Stimulated activated CD8-positive, alpha-beta memory T cell treated with anti-CD3 and anti-CD28 coated beads, Interleukin-7, amount 100 ng/mL, for 1 hour (primary cell): ENCODE results near the gene PCNX2.

ENCODE experiments used
- DNase-seq, 2 donors: peaks; one replicate each; pipeline ENCODE4 v3.0.0-alpha.2; 2020; ENCODE audit warnings: low read depth in 2 of 2

Gene PCNX2

DNA sequence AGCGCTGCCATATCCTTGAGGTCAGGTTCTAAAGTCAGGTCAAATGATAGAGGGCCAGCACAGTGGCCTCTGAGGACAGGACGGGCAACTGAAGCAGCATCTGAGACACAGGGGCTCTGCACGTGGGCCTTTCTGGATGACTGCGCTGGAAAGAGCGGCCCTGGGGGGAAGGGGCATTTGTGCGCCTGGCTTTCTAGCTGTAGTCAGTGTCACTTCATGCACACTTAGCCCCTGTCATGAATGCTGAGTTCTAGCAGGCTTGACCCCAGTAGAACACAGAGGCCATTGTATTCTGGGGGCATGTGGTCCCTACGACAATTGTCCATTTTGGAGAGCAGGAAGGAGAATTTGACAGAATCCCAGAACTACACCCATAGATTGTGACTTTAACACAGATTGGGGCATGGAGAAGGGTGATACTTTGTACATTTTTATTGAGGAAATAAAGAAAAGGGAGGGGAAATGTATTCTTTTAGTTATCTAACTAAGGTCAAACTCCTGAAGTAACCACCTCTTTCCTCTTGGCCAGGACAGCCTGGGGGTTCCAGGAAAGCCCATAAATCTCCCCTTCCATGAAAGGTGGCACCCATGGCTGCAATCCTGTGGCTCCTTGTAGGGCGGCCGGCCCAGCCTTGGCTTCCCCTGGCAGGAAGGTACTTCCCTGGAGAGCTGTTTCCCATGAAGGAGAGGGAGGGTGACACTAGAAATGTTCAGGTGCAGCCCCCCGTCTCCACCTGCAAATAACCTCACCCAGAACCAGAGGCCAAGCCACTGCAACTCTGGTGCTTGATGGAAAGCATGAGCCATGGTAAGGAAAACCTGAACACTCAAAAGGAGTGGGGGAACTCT, 310.7 kb downstream of the PCNX2 start:
- no peak for DNase-seq

DNA sequence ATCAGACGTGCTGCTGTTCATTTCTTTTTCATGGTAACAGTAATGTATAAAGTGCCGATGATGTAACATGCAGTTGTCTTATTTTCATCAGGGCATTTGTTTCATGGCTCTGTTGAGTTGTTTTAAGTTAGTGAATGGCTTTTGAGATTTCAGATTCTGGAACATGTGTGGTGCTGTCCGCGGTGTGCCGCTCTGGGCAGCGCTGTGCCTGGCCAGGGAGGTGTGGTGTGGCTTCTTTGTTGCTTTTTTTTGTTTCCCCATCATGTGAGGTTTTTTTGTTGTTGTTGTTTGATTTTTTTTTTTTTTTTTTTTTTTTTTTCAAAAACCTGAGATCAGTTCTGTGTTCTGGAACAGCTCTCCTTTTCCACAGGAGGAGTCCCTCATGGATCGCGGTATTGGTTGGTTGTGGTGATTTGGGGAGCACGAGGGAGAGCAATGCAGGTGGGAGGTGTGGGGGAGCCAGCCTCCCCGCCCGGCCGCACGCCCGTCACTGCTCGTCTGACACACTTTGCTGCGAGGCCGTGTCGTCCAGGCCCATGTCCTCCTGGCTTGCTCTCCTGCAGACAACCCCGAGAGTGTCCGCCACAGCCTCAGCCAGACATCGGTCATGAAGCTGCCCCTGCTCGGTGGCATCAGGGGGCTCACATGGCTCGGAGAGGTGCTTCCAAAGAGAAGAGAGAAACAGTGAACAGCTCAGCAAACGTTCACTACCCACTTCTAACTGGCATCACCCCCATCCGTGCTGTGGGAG, 311.5 kb downstream of the PCNX2 start:
- no peak for DNase-seq

DNA sequence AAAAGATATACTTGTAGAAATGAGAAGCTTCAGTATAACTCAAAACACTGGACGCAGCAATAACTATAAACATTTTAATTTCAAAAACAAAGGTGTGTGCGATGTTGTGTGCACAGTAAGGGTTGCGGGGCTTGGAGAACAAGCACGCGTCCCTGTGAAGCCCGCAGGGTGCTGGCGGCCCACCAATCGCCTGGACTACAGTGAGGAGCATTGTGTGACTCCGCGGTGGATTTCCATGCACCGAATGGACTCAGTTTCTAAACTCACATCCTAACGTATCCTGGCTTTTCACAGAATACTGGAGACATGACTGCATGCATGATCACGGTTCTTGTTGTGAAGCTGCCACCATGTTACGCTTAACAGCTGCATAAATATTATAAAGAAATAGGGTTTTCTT, 312.1 kb downstream of the PCNX2 start:
- no peak for DNase-seq

- no peak for DNase-seq
Measured at GRCh38 chr1:232982238-232982944, 313.1 kb downstream of the PCNX2 start.

DNA sequence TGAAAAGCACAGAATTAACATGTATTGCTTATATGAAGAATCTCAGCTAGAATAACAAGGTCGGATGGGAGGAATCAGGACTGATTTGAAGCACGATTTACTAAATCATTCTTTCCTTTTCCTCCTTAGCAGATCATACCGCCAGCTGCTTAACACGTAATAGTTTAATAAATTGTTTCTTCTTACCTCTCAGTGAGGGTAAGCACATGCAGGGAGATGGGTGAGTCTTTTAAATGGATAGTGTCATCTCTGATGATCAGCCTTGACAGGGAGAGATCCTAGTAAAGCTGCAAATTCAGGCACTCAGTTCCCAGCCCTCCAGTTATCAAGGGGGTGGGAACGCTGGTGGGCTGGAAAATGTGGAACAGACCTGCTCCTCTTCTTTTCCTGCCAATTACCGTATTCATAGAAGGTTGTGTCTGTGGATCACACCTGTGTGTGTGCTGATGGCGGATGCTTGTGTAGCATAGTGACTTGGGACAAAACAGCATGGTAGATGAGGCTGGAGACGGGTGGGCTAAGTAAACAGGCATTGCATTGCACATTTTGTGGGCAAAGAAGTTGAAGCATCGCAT, 314.5 kb downstream of the PCNX2 start:
- DNase-seq, result no peak

- DNase-seq, result no peak
Measured at GRCh38 chr1:232980355-232980978, 315.1 kb downstream of the PCNX2 start.

DNA sequence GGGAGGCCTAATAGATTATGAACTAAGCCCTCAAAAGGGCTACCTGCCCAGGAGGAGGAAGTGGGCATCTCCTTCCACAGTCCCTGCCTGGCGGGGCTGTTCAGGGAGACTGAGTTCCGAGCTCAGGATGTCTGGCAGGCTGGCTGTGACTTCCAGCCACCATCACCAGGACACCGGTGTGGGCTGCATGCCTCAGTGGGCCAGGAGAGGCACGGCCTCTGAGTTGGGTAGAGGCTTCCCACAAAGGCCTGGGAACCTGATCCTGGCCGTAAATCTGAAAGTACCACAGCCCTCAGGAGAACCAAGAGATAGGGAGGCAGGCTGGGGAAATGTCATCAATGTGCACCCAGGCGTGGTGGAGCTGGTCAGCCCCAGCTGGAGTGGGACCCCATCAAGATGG, 316.0 kb downstream of the PCNX2 start:
- no peak for DNase-seq

- DNase-seq, result no peak
Measured at GRCh38 chr1:232978815-232979214, 316.7 kb downstream of the PCNX2 start.

GRCh38 chr1:232978091-232978634, 317.4 kb downstream of the PCNX2 start:
- DNase-seq, result no peak

GRCh38 chr1:232974971-232975370, 320.6 kb downstream of the PCNX2 start:
- DNase-seq, result no peak

DNA sequence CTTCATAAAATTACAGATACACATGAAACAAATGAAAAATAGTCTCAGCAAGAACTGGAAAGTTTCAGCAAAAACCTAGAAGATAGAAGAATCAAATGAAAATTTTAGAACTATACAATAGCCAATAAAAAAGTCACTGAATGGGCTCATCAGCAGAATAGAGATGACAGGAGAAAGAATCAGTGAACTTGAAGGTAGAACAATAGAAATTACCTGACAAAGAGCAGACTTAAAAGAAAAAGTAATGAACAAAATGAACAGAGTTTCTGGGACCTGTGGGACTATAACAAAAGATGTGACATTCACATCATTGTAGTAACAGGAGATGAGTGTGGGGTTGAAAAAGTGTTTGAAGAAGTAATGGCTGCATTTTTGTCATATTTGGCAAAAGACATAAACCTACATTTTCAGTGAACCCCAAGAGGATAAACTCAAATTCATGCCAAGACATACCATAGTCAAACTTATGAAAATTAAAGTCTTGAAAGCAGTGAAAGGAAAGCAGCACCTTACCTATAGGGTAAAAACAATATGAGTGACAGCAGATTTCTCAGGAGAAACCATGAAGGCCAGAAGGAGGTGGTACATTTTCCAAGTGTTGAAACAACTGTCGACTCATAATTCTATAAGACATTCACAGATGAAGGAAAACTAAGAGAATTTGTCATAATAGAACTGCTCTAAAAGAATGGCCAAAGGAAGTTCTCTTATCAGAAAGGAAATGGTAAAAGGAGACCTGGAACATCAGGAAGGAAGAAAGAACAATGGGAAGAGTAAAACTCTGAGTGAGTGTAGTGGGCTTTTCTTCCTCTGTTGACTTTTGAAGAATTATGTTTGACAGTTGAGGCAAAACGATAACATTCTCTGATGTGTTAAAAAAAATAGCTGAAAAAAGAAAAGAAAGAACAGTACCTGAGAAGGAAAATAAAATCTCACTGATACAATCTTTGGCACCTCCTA, 321.6 kb downstream of the PCNX2 start:
- DNase-seq, result no peak

GRCh38 chr1:232970508-232970907, 325.0 kb downstream of the PCNX2 start:
- DNase-seq, result no peak

DNA sequence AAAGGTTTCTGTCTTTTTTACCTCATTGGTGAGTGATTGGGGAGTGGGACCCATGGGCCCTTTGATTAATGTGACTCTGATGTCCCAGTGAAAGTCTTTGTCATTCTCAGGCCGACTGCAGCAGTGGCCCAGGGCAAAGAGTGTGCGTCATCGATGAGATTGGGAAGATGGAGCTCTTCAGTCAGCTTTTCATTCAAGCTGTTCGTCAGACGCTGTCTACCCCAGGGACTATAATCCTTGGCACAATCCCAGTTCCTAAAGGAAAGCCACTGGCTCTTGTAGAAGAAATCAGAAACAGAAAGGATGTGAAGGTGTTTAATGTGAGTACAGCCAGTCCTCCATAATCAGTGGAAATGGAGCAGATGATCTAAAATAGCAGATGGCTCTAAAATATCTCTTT, 325.7 kb downstream of the PCNX2 start:
- no peak for DNase-seq

DNA sequence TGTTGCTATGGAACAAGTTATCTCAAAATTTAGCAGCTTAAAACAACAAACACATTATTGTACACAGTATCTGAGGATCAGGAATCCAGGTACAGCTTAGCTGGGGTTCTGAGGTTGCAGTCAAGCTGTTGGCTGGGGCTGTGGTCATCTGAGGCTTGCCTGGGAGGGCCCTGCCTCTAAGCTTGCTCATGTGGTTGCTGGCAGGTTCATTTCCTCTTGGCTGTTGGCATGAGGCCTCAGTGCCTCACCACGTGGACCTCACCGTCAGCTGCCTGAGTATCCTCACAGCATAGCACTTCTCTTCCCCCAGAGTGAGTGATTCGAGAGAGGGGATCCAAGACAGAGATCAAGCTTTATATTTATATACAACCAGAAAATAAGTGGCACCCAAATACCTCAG, 326.6 kb downstream of the PCNX2 start:
- DNase-seq, result no peak

DNA sequence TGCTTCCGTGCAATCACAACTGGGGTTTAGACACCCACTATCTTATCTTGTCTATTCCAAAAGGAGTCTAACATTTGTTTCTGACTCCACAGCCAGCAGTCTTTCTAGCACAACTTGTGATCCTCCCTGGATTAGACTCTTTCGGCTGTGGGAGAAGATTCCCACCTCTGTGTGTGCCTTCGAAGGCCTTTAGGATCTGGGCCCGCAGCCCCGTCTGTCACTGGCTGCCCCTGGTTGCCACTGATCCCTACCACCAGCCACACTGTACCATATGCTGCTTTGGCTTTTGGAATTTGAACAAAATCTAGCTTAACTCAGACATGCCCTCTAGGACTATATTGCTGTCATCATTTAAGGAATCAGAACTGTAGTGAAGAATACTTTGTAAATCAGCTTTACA, 327.1 kb downstream of the PCNX2 start:
- no peak for DNase-seq

DNA sequence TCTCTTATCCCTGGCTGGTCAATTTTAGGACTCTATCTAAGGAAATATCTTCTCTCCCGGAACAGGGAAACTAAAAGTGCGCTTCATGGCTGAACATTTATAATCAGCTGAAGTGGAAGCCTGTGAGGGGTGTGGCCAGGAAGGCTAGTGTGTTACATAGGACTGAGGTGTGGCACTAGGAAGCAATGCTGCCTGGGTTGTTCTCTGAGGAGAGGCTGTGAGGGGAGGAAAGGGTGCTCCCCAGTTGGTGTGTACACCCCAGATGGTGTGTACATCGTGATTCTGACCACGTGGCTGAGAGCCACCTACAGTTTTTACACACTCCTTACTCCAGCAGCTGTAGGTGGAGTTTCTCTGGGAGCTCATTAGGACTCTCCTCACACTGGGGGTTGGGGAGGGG, 328.9 kb downstream of the PCNX2 start:
- no peak for DNase-seq

GRCh38 chr1:232965912-232966217, 329.7 kb downstream of the PCNX2 start:
- no peak for DNase-seq

DNA sequence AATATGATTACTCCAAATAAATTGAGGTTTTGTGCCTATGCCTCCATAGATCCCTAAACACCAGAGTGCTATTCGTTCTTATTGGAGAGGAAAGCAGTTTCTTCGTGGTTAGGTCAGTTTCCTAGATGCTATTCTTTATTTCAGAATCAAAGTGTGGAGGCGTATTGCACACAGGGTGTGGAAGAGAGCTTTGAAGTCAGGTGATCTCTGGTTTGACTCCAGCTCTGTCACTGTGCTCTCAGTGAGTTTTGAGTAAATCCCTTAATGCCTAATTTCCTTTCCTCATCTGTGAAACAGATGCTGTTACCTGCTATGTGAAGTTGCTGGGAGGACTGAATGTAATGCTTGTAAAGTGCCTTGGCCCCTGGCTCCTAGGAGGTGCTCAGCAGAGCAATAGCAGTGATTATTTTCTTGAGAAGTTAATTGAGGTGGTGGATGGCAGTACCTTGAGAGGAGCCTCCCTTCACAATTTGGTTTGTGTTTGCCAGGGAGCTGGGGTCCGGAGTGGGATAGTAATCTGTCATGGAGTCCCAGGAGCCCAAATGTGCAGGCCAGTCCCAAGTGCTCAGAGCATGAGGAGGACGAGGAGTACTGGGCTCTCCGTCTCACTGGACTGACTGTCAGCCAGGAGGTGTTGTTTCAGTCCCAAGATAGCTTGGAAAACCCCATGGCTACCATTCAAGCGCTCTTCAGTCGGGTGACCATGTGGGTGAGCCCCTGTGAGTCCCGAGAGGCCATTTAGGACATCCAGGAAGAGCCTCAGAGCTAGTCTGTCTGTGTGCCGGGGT, 330.2 kb downstream of the PCNX2 start:
- no peak for DNase-seq

GRCh38 chr1:232964601-232965000, 330.9 kb downstream of the PCNX2 start:
- no peak for DNase-seq
